AG04449 (cell line): ENCODE measurements around the gene TMEM117.
"Not testable (repeated sequence)": the region's sequence is repeated elsewhere in the genome, so short reads cannot be mapped to it uniquely, and the experiment has no call there.

Experiments
- CTCF ChIA-PET: fragments of 350-600 bp; formaldehyde crosslinking; extraction: SDS; loops from one replicate; lab custom pipeline; 2021; ENCODE audit warnings: antibody characterized with exemption; lab: Yijun Ruan, JAX
- POLR2A ChIA-PET: fragments of 400-600, 350-600 bp; formaldehyde crosslinking; extraction: SDS; loops from one replicate; lab custom pipeline; 2020; ENCODE audit warnings: antibody characterized with exemption, inconsistent platforms; lab: Yijun Ruan, JAX
- DNase-seq: peaks from one replicate; pipeline ENCODE4 v3.0.0-alpha.2; 2010; ENCODE audit warnings: low read depth, low spot score
- H3K4me3 ChIP-seq: 2 replicates; pipeline ENCODE4 v1.5.1; 2011; ENCODE audit warnings: low read depth, mild to moderate bottlenecking, control low read depth, low read length
- CTCF ChIP-seq: IDR thresholded peaks from one replicate; pipeline ENCODE4 v1.5.1; 2011; ENCODE audit warnings: mild to moderate bottlenecking, moderate library complexity, low read length, control low read depth, inconsistent platforms; ENCODE audit not compliant: insufficient read depth; ENCODE audit errors: missing control alignments

TMEM117 gene

GRCh38 chr12:44019118-44019517, 183.2 kb downstream of the TMEM117 start:
- CTCF ChIA-PET = no interaction called here
- POLR2A ChIA-PET = no interaction called here
- DNase-seq = no peak
- no peak overlapping the region for H3K4me3 ChIP-seq
- no peak for TF ChIP-seq CTCF

- ChIA-PET CTCF (no interaction called here), POLR2A (no interaction called here)
- no peak for TF ChIP-seq CTCF
- DNase-seq = no peak
- no peak overlapping the region for H3K4me3 ChIP-seq
Observed at GRCh38 chr12:44020555-44020954, 184.7 kb downstream of the TMEM117 start.

- TF ChIP-seq CTCF = no peak
- no peak for DNase-seq
- CTCF ChIA-PET = no interaction called here
- POLR2A ChIA-PET = no interaction called here
- no peak overlapping the region for H3K4me3 ChIP-seq
Observed at GRCh38 chr12:44021471-44021971, 185.6 kb downstream of the TMEM117 start.

- ChIA-PET POLR2A (no interaction called here), CTCF (no interaction called here)
- DNase-seq = no peak
- H3K4me3 ChIP-seq = no peak overlapping the region
- TF ChIP-seq CTCF = no peak
Observed at GRCh38 chr12:44025499-44025898, 189.6 kb downstream of the TMEM117 start.

- CTCF ChIA-PET = no interaction called here
Observed at GRCh38 chr12:44026046-44026445, 190.2 kb downstream of the TMEM117 start.

GRCh38 chr12:44026926-44027325, 191.0 kb downstream of the TMEM117 start:
- H3K4me3 ChIP-seq, POLR2A ChIA-PET, DNase-seq: not testable (repeated sequence)
- CTCF ChIA-PET = interaction anchor here (1.1 kb wide), 1 partner anchor 11 kb away, joined by 3 read pairs; no protein-coding TSS in a partner anchor

More at GRCh38 chr12:44026046-44026445, 190.2 kb downstream of the TMEM117 start:
- no peak overlapping the region for H3K4me3 ChIP-seq
- no peak for DNase-seq
- TF ChIP-seq CTCF = no peak
- POLR2A ChIA-PET = no interaction called here

- CTCF ChIA-PET = interaction anchor here (0.7 kb wide), 1 partner anchor 289 kb away, joined by 3 read pairs; no protein-coding TSS in a partner anchor
- DNase-seq = no peak
Observed at GRCh38 chr12:44029194-44029593, 193.3 kb downstream of the TMEM117 start.

More at GRCh38 chr12:44029194-44029593, 193.3 kb downstream of the TMEM117 start:
- H3K4me3 ChIP-seq = no peak overlapping the region
- POLR2A ChIA-PET = no interaction called here
- no peak for TF ChIP-seq CTCF
